ENCODE data around the gene NT5C.
"Not testable (repeated sequence)": the region's sequence is repeated elsewhere in the genome, so short reads cannot be mapped to it uniquely, and the experiment has no call there.

Gene NT5C

GRCh38 chr17:75131278-75132017 lies at the start of gene NT5C:
TSS of gene NT5C (minus strand) at chr17:75131742. CDS start at chr17:75131707, 35 bp downstream.
- DNase-seq (ENCODE audit: low read depth in 2 of 2): peak in 1 of 2 donors; percentile 68

DNA sequence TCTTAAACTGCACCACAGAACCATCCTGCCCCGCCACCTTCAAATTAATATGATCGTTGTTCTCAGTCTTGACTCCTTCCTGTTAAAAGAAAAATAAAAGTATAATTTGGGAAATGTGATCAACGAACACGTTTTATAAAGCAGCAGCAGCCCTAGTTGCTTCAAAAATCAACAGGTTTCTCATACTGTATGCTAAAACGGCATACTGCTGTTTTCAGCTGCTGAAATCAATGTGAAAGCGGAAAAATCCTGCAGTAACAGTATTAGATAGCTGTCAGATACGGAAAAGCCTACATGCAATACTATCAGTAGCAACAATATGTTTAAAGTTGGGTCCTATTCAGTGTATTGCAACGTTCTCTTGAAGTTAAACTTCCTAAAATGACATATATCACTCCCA lies 49.6 kb upstream of the NT5C start:
- no peak for DNase-seq (ENCODE audit: low read depth in 2 of 2)

DNA sequence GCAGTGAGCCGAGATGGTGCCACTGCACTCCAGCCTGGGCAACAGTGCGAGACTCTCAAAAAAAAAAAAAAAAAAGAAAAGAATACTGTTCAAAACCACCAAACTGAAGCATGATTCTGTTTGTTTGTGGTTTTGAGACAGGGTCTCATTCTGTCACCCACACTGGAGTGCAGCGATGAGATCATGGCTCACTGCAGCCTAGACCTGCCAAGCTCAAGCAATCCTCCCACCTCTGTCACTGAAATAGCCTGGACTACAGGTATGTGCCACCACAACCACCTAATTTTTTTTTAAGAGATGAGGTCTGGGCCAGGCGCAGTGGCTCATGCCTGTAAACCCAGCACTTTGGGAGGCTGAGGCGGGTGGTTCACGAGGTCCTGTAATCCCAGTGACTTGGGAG lies 46.9 kb upstream of the NT5C start:
- no peak for DNase-seq (ENCODE audit: low read depth in 2 of 2)

GRCh38 chr17:75176625-75177024 lies 45.1 kb upstream of the NT5C start:
- no peak for DNase-seq (ENCODE audit: low read depth in 2 of 2)

GRCh38 chr17:75174996-75175395 lies 43.5 kb upstream of the NT5C start:
- no peak for DNase-seq (ENCODE audit: low read depth in 2 of 2)

GRCh38 chr17:75173526-75173925 lies 42.0 kb upstream of the NT5C start:
- no peak for DNase-seq (ENCODE audit: low read depth in 2 of 2)

- DNase-seq (ENCODE audit: low read depth in 2 of 2): no peak
These were observed 37.5 kb upstream of the NT5C start for GRCh38 chr17:75168998-75169397.

DNA sequence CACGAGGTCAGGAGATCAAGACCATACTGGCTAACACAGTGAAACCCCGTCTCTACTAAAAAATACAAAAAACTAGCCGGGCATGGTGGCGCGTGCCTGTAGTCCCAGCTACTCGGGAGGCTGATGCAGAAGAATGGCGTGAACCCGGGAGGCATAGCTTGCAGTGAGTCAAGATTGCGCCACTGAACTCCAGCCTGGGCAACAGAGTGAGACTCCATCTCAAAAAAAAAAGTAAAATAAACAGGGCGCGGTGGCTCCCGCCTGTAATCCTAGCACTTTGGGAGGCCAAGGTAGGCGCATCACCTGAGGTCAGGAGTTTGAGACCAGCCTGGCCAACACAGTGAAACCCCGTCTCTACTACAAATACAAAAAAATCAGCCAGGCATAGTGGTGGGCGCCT lies 33.1 kb upstream of the NT5C start:
- DNase-seq (ENCODE audit: low read depth in 2 of 2): not testable (repeated sequence)

- no peak for DNase-seq (ENCODE audit: low read depth in 2 of 2)
These were observed 31.5 kb upstream of the NT5C start for GRCh38 chr17:75163074-75163473.

DNA sequence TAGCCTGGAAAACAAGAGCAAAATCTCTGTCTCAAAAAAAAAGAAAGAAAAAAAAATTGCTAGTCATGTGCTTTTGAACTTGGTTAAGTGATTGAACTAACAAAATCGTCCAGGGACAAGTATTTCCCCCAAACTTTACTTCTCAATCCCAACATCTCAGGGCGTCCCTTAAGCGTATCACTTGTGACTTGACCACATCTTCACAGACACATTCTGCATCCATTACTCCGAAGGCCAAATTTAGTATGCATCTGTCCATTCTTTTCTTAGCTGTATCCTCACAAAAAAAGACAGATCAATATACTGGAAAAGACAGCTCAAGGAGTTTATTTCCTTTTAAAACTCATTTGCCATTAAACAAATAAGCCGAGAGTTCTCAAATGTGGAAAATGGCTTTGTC lies 28.7 kb upstream of the NT5C start:
- DNase-seq (ENCODE audit: low read depth in 2 of 2): no peak

DNA sequence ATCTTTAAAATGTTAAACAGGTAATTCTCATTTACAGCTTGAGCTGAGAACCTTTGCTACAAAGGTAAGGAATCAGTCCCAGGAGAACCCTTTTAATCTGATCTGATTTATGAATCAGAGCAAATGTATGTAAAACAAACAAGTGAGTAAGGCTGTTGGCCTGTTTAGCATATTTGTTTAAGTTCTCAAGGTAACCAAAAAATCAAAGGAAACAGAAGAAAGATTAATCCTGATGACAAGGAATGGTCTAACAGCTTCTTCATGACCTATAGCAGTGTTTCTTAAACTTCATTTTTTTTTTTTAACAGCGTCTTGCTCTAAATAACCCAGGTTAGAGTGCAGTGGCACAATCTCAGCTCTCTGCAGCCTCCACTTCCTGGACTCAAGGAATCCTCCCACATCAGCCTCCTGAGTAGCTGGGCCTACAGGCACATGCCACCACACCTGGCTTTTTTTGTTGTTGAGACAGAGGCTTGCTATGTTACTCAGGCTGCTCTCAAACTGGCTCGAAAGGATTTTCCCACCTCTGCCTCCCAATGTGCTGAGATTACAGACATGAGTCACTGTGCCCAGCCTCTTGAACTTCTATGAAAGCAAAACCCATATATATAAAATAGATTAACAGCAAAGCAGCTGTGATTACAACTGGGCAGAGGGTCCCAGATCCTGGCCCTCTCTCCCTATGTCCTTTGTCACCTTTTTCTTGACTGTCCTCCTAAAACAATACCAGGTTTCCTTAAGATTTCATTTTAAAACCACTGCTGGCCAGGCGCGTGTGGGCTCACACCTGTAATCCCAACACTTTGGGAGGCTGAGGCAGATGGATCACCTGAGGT lies 27.9 kb upstream of the NT5C start:
- no peak for DNase-seq (ENCODE audit: low read depth in 2 of 2)

- DNase-seq (ENCODE audit: low read depth in 2 of 2): not testable (repeated sequence)
These were observed 26.9 kb upstream of the NT5C start for GRCh38 chr17:75158480-75158879.

DNA sequence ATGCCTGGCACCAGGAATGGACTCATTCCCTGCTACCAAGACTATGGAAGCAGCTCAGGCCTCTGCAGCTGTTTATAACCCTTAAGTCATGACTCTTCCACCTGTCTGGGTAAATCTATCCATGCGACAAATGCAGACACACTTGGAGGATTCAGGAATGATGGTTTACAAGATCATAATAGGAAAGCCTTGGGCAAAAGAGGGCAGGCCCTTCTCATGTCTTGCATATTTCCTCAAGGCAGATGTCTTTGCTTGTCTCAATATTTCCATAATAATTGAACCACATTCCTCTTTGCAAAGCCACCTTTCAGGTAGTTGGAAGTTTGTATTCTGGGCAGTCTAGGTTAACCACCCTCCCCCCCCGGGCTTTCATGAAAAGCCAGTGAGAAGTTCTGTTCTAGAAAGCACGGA lies 23.7 kb upstream of the NT5C start:
- no peak for DNase-seq (ENCODE audit: low read depth in 2 of 2)

DNA sequence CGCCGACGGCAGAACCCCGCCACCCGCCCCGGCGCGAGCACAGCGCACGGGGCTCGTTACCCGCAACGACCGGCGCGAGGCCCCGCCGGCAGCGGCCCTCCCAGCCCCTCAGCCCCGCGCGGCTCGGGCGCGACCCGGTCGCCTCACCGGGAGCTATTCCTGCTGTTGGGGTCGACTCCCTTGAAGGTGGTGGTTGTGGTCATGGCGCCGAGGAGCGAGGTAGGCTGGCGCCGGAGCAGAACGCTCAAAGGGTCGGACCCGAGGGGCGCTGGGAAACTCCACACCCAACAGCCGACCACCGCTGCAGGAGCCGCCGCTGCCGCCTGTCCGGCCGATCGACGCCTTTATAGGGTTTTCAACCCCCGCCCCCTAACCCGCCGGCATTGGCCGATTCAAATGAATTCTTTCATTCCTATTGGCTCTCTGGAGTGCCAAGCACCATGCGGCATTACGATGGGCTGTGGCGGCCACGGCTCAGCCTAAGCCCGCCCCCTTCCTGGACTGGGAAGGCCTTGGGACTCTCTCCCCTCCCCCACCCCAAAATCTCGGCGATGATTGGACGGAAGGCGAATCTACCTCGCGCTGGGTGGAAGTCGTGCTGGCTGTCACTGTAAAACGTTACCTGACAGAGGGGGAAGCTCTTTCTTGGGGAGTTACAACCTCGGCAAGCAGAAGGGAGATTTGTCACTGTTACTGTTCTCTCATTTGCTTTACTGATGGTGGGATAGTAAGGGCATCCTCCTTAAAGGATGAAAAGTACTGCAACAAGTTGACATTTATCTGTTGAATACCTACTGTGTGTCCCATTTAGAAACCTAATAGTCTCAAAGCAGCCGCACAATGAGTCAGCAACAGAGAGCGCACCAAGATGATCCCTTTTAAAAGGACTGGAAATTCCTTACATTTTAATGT lies 22.9 kb upstream of the NT5C start, which contains the start of gene JPT1:
JPT1 (minus strand) TSS at position 318 of the 912 bp plus-strand sequence; CDS start at position 203, 115 bp downstream.
- peak; percentile 95 to 97 for DNase-seq (ENCODE audit: low read depth in 2 of 2)

DNA sequence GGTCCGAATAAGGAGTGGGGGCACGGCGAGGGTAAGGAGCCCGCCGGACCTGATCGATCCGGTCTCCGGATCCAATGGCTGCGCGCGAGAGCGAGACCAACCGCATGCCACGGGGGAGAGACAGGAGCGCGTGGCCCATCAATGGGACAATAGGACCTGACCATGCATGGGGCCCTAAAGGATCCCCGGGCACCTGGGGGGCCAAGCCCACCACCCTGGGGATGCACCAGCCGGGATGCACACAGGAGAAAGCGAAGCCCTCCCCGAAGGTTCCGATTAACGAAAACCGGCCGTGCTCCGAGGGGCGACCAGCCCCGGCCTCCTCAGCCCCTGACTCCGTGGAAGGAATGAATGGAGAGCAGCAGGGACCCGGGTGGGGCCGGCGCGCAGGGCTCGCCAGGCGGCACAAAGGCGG lies 22.2 kb upstream of the NT5C start:
- no peak for DNase-seq (ENCODE audit: low read depth in 2 of 2)

DNA sequence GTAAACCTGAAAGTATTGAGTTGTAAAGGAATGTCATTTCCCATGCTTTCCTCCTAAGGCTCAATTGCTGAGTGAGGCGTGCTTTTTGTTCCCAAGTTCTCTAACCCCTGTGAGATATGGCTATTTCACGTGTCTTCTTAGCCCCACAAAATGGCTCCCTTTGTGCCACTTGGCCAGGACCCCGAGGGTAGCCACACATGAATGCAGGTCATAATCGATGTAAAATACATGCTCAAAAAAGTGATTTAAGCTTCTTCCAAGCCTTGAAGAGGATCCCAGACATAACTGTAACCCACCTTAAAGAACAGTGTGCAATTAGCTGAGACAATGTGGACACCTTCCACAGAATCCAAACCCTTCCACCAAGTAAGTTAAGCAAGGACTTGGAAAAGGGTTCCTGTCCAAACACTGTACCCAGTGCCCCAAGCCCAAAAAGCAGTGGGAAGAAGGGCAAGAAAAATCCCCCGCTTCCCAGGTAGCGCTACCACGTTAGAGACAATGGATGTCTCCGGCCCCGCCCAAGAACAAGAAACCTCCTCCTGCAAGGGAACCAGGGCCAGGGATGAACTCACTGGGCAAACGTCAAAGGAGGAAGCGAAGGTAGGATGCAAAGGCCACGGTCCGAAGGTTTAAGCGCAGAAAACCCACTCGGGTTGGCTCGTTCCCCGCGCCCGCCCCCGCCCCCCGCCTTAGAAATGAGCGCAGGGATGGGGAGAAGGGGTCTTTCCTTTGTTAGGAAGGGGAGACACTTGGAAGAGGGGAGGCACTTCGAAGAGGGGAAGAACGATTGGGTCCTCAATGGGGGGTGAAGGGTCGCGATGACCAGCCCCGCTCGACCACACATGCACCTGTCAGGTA lies 21.6 kb upstream of the NT5C start:
- no peak for DNase-seq (ENCODE audit: low read depth in 2 of 2)

DNA sequence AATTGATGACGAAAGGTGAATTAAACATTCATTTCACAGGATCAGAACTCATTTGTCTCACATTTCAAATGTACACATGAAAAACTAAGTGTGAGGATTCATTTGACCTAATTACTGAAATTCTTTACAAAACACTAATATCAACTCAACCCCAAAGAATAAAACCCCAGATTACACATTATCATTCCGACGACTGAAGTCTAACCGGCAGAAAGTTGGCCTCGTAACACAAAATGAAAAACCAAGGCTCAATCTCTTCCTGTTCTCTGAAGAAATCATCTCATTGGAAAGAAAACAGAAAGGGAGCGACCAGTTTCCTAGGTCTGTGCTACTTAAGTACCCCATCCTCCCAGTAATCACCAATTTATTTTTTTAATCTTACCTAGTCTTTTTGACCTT lies 21.0 kb upstream of the NT5C start:
- no peak for DNase-seq (ENCODE audit: low read depth in 2 of 2)

DNA sequence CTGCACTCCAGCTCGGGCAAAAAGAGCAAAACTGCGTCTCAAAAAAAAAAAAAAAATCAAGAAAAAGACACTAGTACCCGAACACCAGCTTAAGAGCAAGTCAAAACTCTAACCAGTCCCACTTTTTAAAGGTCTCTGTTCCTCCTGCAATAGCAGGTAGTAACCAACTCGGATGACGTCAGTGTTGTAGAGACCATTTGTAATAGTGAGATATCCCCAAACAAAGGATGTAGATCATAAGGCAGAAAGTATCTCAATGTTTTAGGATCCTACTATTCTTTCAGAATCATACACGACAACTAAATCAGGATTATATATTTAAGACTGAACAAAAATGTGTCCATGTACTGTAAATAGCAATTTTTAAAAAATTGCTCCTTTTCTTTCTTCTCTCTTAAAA lies 20.4 kb upstream of the NT5C start:
- no peak for DNase-seq (ENCODE audit: low read depth in 2 of 2)

DNA sequence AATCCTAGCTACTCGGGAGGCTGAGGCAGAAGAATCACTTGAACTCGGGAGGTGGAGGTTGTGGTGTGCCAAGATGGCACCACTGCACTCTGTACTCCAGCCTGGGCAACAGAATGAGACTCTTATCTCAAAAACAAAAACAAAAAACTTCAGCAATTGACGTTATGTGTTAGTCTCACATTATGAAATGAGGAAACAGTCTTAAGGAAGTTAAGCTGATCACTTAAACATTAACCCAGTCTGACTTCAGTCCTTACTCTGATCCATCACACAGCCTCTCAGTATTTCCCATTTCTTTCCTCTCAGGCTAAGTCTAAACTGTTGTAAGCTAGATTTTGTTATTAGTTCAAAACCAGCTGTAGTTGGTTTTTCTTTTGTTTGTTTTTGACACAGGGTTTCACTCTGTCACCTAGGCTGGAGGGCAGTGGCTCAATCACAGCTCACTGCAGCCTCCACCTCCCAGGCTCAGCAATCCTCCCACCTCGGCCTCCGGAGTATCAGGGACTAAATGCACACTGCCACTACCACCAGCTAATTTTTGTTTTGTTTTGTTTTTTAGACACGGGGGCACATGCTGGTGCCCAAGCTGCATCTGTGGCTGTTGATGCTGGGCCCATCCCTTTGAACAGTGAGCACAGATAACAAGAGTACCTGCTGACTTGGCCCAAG lies 16.5 kb upstream of the NT5C start:
- no peak for DNase-seq (ENCODE audit: low read depth in 2 of 2)

DNA sequence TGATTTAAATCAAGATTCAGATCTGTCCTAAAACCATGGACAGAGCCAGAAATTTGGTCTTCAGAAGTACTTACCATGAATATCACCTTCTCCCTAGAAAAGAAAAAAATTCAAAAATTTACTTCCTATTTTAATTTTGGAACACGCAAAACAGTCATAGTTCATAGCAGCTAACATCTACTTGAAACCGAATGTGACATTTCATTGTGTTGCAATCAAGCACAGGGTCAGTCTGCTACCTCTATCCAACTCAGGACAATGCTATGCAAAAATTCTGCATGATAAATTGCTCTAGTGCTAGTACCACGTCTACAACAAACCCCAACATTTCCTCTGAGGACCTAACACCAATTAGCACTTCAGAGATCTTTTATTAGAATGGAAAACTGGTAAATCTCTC lies 15.1 kb upstream of the NT5C start:
- DNase-seq (ENCODE audit: low read depth in 2 of 2): no peak

All from stimulated activated CD8-positive, alpha-beta memory T cell treated with anti-CD3 and anti-CD28 coated beads, Interleukin-7, amount 100 ng/mL, for 4 hours (primary cell).